Gastrocnemius medialis (tissue), 4 donors: ENCODE data around the gene PARD3B.

ENCODE experiments used
- POLR2A ChIP-seq, 2 donors: fragments of 450-650 bp; IDR thresholded peaks; one replicate each; pipeline ENCODE4 v1.6.1; 2017; ENCODE audit warnings: antibody characterized with exemption in 2 of 2, mild to moderate bottlenecking in 2 of 2, moderate library complexity in 2 of 2
- TF ChIP-seq, protein P1 (sequence below), 5 experiments: fragments of 450-650 bp in 3 of 5; fragments of 200-600 bp in 2 of 5; sonication (generic) in 2 of 5; IDR thresholded peaks in 4 of 5; conservative IDR thresholded peaks in 1 of 5; 1 replicate in 4 of 5; 2 replicates in 1 of 5; pipeline ENCODE4 v1.5.1; 2016 to 2019; ENCODE audit warnings: antibody characterized with exemption in 5 of 5, mild to moderate bottlenecking in 3 of 5, moderate library complexity in 3 of 5

- TF ChIP-seq, protein P1, sequence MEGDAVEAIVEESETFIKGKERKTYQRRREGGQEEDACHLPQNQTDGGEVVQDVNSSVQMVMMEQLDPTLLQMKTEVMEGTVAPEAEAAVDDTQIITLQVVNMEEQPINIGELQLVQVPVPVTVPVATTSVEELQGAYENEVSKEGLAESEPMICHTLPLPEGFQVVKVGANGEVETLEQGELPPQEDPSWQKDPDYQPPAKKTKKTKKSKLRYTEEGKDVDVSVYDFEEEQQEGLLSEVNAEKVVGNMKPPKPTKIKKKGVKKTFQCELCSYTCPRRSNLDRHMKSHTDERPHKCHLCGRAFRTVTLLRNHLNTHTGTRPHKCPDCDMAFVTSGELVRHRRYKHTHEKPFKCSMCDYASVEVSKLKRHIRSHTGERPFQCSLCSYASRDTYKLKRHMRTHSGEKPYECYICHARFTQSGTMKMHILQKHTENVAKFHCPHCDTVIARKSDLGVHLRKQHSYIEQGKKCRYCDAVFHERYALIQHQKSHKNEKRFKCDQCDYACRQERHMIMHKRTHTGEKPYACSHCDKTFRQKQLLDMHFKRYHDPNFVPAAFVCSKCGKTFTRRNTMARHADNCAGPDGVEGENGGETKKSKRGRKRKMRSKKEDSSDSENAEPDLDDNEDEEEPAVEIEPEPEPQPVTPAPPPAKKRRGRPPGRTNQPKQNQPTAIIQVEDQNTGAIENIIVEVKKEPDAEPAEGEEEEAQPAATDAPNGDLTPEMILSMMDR (IDR thresholded peaks at IDR 0.05 in 4 of 5, conservative IDR thresholded peaks at IDR 0.05 in 1 of 5), result no peak
- TF ChIP-seq POLR2A (IDR thresholded peaks at IDR 0.05), result no peak
These were observed 860.5 kb downstream of the PARD3B start for GRCh38 chr2:205405752-205406151.
